ENCODE results near the gene IQGAP1. TPM values are rescaled to one million over a fixed set of nuclear protein-coding genes. Genes with fewer than 3 reads are reported as not detected.

The IQGAP1 gene
- total RNA-seq, 1 donor from 2014 or later, result 45.6 TPM

DNA sequence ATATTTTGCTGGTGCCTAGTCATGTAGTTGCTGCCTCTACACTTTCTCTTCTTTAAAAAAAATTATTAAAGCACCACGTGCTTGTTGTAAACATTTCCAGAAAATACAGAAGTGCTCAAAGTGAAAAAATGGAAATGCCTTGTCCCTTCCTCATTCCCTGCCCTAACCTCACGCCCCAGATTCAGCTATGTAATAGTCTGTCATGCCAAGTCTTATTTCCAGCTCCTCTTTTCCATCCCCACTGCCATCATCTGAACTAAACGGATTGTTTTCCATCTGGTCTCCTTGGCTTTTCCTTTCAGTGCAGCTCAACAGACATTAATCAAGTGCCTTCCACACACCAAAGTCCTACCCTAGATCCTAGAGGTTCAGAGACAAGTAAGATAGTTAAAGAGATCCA is 20.5 kb upstream of the IQGAP1 start:
- no peak for DNase-seq (ENCODE audit: low spot score)
- intact Hi-C loops (cut with DNase I), result no loop called here

DNA sequence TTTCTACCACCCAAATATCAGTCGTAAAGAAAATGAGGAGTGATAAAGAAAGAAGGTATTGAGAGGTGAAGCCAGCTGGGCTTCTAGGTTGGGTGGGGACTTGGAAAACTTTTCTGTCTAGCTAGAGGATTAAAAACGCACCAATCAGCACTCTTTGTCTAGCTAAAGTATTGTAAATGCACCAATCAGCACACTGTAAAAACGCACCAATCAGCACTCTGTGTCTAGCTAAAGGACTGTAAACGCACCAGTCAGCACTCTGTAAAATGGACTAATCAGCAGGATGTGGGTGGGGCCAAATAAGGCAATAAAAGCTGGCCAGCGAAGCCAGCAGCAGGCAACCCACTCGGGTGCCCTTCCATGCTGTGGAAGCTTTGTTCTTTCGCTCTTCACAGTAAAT is 13.0 kb upstream of the IQGAP1 start:
- intact Hi-C loops (cut with DNase I), result no loop called here
- no peak for DNase-seq (ENCODE audit: low spot score)

DNA sequence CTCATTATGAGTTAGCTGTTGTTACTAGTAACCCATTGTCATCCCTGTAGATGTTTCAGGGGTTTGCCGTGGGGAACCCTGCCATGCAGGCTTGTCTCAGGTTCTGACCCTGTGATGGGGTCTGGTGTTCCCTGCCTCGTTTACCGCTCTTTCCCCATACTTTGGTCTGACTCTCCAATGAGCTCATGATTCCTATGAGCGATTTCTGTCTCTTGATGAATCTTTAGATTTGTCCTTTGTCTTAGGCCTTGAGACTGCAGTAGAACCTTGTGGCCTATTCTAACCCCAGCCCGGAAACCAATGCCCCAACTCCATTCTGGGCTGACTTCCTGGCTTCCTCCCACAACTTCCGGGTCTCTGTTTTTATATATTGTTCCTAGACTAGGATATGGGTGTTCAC is 11.3 kb upstream of the IQGAP1 start:
- DNase-seq (ENCODE audit: low spot score), result no peak

DNA sequence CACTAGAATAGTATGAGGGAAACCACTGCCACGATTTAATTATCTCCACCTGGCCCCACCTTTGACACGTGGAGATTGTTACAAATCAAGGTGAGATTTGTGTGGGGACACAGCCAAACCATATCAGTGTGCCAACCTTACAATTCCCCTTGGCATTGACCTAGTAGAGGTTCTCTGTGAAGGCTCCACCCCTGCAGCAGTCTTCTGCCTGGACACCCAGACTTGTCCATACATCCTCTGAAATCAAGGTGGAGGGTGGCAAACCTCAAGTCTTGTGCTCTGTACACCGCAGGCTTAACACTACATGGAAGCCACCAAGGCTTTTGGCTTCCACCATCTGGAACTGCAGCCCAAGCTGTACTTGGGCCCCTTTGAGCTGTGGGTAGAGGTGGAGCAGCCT is 8.8 kb upstream of the IQGAP1 start:
- intact Hi-C loops (cut with DNase I), result no loop called here
- no peak for DNase-seq (ENCODE audit: low spot score)

More for the DNA sequence above, 11.3 kb upstream of the IQGAP1 start:
- intact Hi-C loops (cut with DNase I), result no loop called here

DNA sequence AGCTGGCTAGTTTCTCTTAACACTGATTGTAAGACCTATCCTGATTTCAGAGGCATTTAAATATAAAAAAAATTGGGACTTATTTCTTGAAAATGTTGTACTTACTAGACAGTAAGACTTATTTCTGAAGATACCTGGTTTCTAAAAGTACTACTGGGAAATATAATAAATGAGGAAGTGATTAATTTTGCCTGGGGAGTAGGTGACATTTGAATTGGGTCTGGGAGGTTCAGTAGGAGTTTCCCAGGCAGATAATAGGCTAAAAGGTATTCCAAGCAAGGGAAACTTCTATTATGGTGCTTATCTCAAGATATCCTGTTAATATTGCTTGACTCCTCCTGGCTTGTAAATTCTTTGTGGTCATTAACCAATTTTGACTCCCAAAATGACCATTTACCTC is 6.5 kb upstream of the IQGAP1 start:
- no peak for DNase-seq (ENCODE audit: low spot score)
- intact Hi-C loops (cut with DNase I), result no loop called here

GRCh38 chr15:90382320-90382719 is 5.7 kb upstream of the IQGAP1 start:
- no peak for DNase-seq (ENCODE audit: low spot score)
- intact Hi-C loops (cut with DNase I), result no loop called here

- intact Hi-C loops (cut with DNase I), result no loop called here
- no peak for DNase-seq (ENCODE audit: low spot score)
These were observed 1.8 kb upstream of the IQGAP1 start for GRCh38 chr15:90386221-90386620.

DNA sequence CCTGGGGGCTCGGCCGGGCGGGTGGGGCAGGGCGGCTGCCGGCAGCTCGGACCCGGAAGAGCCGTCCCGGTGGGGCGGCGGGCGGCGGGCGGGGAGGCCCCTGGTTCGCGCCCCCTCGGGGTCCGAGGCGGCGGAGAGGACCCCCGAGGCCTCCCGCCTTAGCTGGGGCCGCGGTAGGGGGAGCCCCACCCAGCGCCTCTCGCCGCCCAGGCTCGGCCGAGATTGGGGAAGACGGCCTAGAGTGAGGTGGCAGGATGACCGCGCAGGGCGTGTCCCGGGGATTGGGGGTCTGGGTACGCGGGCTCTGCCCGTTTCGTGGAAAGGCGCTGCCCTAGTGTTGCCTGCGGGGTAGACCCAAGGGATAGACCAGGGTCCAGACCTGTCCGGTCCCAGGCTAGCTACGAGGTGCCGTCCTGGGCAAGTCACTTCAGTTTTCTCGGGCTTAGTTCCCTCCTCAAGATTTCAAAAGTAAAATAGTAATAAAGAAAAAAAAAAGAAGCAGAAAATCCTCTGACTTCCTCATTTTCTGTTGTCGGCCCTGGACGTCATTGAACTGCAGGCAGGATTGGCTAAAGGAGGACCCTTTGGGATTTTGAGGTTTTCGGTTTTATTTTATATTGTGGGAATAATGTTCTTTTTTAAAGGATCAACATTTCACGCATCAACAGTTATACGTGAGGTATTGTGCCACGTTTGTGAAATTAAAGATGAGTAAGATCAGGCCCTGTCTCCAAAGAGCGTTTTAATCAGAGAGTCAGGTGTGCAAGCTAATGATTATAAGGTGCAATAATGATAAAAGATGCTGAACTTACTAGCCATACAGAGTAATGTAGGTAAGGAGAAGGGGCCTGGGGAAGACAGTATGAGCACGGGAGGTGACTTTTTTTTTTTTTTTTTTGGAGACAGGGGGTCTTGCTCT is 679 bp downstream of the IQGAP1 start:
- intact Hi-C loops (cut with DNase I), result no loop called here
- peak; percentile 88 for DNase-seq (ENCODE audit: low spot score)

DNA sequence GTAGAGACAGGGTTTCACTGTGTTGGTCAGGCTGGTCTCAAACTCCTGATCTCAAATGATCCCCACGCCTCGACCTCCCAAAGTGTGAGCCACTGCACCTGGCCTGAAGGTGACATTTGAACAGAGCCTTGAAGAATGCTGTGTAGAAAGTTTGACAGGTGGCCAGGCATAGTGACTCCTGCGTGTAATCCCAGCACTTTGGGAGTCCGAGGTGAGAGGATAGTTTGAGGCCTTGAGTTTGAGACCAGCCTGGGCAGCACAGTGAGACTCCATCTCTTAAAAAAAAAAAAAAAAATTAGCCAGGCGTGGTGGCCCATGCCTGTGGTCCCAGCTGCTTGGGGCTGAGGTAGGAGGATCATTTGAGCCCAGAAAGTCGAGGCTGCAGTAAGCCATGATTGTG is 1.5 kb downstream of the IQGAP1 start:
- DNase-seq (ENCODE audit: low spot score), result no peak
- intact Hi-C loops (cut with DNase I), result no loop called here

GRCh38 chr15:90393040-90393439 is 5.0 kb downstream of the IQGAP1 start:
- no peak for DNase-seq (ENCODE audit: low spot score)

GRCh38 chr15:90394074-90394473 is 6.0 kb downstream of the IQGAP1 start:
- intact Hi-C loops (cut with DNase I), result no loop called here

More at GRCh38 chr15:90393040-90393439, 5.0 kb downstream of the IQGAP1 start:
- intact Hi-C loops (cut with DNase I), result no loop called here

GRCh38 chr15:90394748-90395442 is 6.9 kb downstream of the IQGAP1 start:
- no peak for DNase-seq (ENCODE audit: low spot score)
- intact Hi-C loops (cut with DNase I), result no loop called here

More at GRCh38 chr15:90394074-90394473, 6.0 kb downstream of the IQGAP1 start:
- no peak for DNase-seq (ENCODE audit: low spot score)

GRCh38 chr15:90396321-90396720 is 8.3 kb downstream of the IQGAP1 start:
- intact Hi-C loops (cut with DNase I), result no loop called here

GRCh38 chr15:90400005-90400758 is 12.1 kb downstream of the IQGAP1 start:
- intact Hi-C loops (cut with DNase I), result no loop called here
- DNase-seq (ENCODE audit: low spot score), result no peak

More at GRCh38 chr15:90396321-90396720, 8.3 kb downstream of the IQGAP1 start:
- DNase-seq (ENCODE audit: low spot score), result no peak

DNA sequence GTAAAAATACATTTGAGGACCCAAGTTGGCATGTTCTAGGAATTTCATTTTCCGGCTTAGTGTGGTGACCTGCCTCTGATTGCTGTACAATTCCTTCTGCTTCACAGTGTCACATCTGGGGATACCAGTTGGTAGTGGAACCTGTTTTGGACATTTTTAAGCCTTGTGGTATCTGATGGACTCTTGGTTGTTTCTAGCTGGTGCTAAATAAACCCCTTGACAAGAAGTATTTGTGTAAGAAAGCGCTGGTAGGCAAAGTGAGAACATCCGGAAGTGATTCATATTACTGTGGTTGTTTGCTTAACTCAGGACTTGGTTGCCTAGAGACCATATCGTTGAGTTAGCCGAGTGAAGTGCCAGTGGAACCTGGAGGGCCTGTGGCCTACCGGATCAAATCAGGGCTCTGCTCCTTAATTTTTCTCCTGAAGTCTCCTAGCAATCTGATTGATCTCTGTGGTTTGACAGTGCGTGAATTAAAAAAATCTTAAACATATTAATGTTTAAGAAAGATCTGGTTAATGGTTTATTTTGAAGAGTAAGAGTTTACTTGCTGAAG is 12.8 kb downstream of the IQGAP1 start:
- intact Hi-C loops (cut with DNase I), result no loop called here
- DNase-seq (ENCODE audit: low spot score), result peak; percentile 79

DNA sequence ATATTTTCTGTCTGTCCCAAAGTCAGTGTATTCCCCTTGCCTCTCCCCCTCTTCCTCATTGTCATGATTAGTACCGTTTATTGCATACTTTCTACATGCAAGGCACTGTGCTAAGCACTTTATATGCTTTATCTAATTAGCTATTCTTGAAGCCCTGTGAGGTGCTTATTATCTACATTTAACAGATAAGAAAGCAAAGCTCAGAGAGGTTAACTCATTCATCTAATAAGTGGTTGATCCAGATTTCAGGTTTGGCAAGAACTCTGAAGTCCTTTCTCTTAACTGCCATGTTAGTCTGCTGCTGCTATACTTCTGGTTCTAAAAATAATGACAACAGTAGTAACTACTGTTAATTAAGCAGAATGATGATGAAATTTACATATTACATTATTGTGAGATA is 13.5 kb downstream of the IQGAP1 start:
- intact Hi-C loops (cut with DNase I), result no loop called here
- no peak for DNase-seq (ENCODE audit: low spot score)

- intact Hi-C loops (cut with DNase I), result no loop called here
- no peak for DNase-seq (ENCODE audit: low spot score)
These were observed 14.2 kb downstream of the IQGAP1 start for GRCh38 chr15:90402223-90402622.

DNA sequence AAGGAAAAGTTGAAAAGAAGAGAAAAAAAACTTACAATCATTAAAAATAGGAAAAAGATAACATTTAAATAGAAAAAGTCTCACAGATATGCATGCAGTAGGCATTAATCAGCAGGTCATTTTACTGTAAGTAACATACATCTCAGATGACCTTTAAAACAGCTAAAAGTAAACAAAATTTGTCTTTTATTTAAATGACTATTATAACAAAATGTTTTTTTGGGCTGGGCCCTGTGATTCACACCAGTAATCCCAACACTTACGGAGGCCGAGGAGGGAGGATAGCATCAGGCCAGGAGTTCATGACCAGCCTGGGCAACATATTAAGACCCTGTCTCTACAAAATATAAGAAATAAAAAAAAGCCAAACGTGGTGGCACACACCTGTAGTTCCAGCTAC is 14.7 kb downstream of the IQGAP1 start:
- no peak for DNase-seq (ENCODE audit: low spot score)
- intact Hi-C loops (cut with DNase I), result no loop called here

DNA sequence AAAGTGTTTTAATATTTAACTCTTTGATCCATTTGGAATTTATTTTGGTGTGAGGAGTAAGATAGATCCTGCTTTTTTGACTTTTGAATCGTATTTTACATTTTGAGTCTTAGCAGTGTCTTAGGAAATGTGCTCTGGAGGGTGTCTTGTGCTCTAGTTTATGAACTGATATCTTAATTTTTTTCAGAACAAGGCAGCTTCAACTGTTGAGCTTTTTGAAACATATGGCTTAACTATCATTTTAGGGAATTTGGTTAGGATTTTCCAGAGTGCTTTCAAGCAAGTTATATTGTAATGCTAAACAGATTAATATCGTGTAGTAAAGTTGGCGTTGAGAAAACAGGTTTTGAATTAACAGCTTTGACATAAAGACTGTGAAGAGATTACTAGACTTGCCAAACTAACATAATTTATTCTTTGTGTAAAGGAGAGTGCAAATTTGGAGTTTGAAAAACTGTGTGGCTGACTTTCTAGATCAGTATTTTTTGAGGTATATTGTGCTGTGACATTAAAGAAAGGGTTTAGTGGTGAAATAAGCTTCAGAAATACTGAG is 17.1 kb downstream of the IQGAP1 start:
- no peak for DNase-seq (ENCODE audit: low spot score)
- intact Hi-C loops (cut with DNase I), result no loop called here

DNA sequence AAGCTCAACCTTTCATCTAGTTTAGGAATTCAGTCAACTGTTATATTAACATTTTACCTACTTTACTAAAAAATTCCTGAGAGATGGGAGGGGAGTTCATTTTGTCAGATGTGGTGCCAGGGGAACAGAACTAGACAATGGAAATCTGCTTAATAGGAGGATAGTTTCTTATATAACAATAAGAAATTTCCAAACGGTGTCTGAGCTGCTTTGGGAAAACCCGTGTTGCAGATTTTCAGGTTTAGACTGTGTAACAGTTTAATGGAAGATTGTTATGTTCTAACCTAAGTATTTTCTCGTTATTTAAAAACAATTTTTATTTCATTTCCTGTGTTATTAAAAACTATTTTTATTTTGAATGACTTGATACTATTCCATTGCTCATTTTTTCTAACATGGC is 19.3 kb downstream of the IQGAP1 start:
- intact Hi-C loops (cut with DNase I), result no loop called here
- no peak for DNase-seq (ENCODE audit: low spot score)
